DND-41 (cell line): ENCODE measurements around the gene ZHX3.

ENCODE experiments used
- CTCF ChIP-seq: IDR thresholded peaks from 2 replicates; pipeline ENCODE4 v1.5.1; 2012; ENCODE audit warnings: borderline replicate concordance, low read length, moderate library complexity, mild to moderate bottlenecking; ENCODE audit not compliant: poor library complexity, severe bottlenecking; ENCODE audit errors: extremely low read depth
- EZH2 ChIP-seq: IDR thresholded peaks from 3 replicates; pipeline ENCODE4 v1.6.1; 2012; ENCODE audit warnings: borderline replicate concordance, low read depth, mild to moderate bottlenecking, moderate library complexity, low read length, inconsistent platforms; ENCODE audit not compliant: severe bottlenecking

- TF ChIP-seq CTCF: no peak
- TF ChIP-seq EZH2: no peak
Measured at GRCh38 chr20:41358717-41359116, 41.2 kb upstream of the ZHX3 start.
